Astrocyte (in vitro differentiated cells and primary cell): ENCODE results near the gene KCNJ18.
"Not testable (repeated sequence)": the region's sequence is repeated elsewhere in the genome, so short reads cannot be mapped to it uniquely, and the experiment has no call there.

Source experiments
- CTCF ChIP-seq: IDR thresholded peaks from 2 replicates; pipeline ENCODE4 v1.5.1; 2011; ENCODE audit warnings: low read depth, mild to moderate bottlenecking, inconsistent platforms, low read length, moderate library complexity; ENCODE audit not compliant: insufficient read depth
- EZH2 ChIP-seq: IDR thresholded peaks from 2 replicates; pipeline ENCODE4 v1.6.1; 2012; ENCODE audit warnings: mild to moderate bottlenecking, low read length, inconsistent platforms; ENCODE audit not compliant: insufficient read depth

- not testable (repeated sequence) for TF ChIP-seq CTCF, EZH2
Observed at GRCh38 chr17:21680850-21681351, 11.4 kb upstream of the KCNJ18 start.
